Esophagus muscularis mucosa (tissue), 4 donors: ENCODE measurements around the gene C12orf42. TPM values are rescaled to one million over a fixed set of nuclear protein-coding genes. Genes with fewer than 3 reads are reported as not detected.

Source experiments
- DNase-seq: peaks from one replicate; pipeline ENCODE4 v3.0.0-alpha.2; 2017; ENCODE audit errors: extremely low spot score
- H3K27ac ChIP-seq, 4 donors: fragments of 200-600 bp; sonication (generic); replicated peaks in 1 of 4; 1 replicate in 3 of 4; 2 replicates in 1 of 4; pipeline ENCODE4 v1.5.1; 2016 to 2019; ENCODE audit warnings: mild to moderate bottlenecking in 1 of 4
- H3K27me3 ChIP-seq, 4 donors: fragments of 200-600 bp; sonication (generic); one replicate each; pipeline versions ENCODE4 v1.5.1 to v1.6.0; 2016 to 2019
- H3K36me3 ChIP-seq, 4 donors: fragments of 200-600 bp; sonication (generic); one replicate each; pipeline ENCODE4 v1.5.1; 2016 to 2019
- H3K4me1 ChIP-seq, 4 donors: fragments of 200-600 bp; sonication (generic); one replicate each; pipeline ENCODE4 v1.5.1; 2016 to 2019
- H3K4me3 ChIP-seq, 4 donors: fragments of 200-600 bp; sonication (generic); 1 replicate in 2 of 4; 2 replicates in 2 of 4; pipeline ENCODE4 v1.5.1; 2016 to 2019; ENCODE audit warnings: mild to moderate bottlenecking in 4 of 4, moderate library complexity in 1 of 4
- H3K9me3 ChIP-seq, 4 donors: fragments of 200-600 bp; sonication (generic); 1 replicate in 3 of 4; 2 replicates in 1 of 4; pipeline ENCODE4 v1.5.1; 2016 to 2019
- CTCF ChIP-seq, 3 experiments: fragments of 200-600 bp in 2 of 3; fragments of 450-650 bp in 1 of 3; sonication (generic) in 2 of 3; IDR thresholded peaks; one replicate each; pipeline ENCODE4 v1.5.1; 2017 to 2019; ENCODE audit warnings: antibody characterized with exemption in 3 of 3, mild to moderate bottlenecking in 2 of 3, moderate library complexity in 1 of 3
- EP300 ChIP-seq: sonication (generic); formaldehyde crosslinking; IDR thresholded peaks from one replicate; pipeline ENCODE4 v1.6.1; 2017; ENCODE audit warnings: antibody characterized with exemption
- POLR2A ChIP-seq: fragments of 450-650 bp; IDR thresholded peaks from one replicate; pipeline ENCODE4 v1.6.1; 2017; ENCODE audit warnings: antibody characterized with exemption, moderate library complexity, mild to moderate bottlenecking, low read depth
- POLR2AphosphoS5 ChIP-seq, 2 donors: sonication (generic); formaldehyde crosslinking; IDR thresholded peaks; one replicate each; pipeline ENCODE4 v1.6.1; 2017; ENCODE audit warnings: antibody characterized with exemption in 2 of 2
- WGBS: methylation state at CpG from one replicate; pipeline ENCODE4 v1.1.5; 2018; 5-methylcytosine and 5-hydroxymethylcytosine counted together
- intact Hi-C: fragments of 100-400 bp; cut with DNase I; formaldehyde crosslinking; loops from one replicate; pipeline ENCODE4 v1.15.1; 2023
- total RNA-seq, 4 donors: library from RNA; depleted of rRNA; stranded (reverse); fragments of >200 nt; gene quantifications; one replicate each; pipeline versions ENCODE4 v1.1.0 to v1.2.1, GENCODE V29; 2016

The C12orf42 gene
- total RNA-seq, 4 donors from 2014 or later, result not detected

- H3K9me3 ChIP-seq, result peaks cover 0 to 6% (median 2%) of the 10 kb centered on the region in 4 donors
- intact Hi-C loops, result no loop called here
- H3K36me3 ChIP-seq, result no peaks in the 10 kb centered on the region
- no peak overlapping the region for H3K4me3 ChIP-seq
- no peaks in the 10 kb centered on the region for H3K4me1 ChIP-seq
- TF ChIP-seq POLR2AphosphoS5 (IDR thresholded peaks at IDR 0.05) (no peak), CTCF (IDR thresholded peaks at IDR 0.05) (no peak), EP300 (no peak), POLR2A (no peak)
- DNase-seq, result no peak
- no peaks in the 10 kb centered on the region for H3K27me3 ChIP-seq
- no peak overlapping the region for H3K27ac ChIP-seq
These were observed 158.8 kb downstream of the C12orf42 start for GRCh38 chr12:103336940-103337339.

GRCh38 chr12:103334466-103334865 lies 161.3 kb downstream of the C12orf42 start:
- WGBS, result 67% methylated on average over 13 of the region's 13 CpGs
- Histone ChIP-seq H3K9me3 (no peaks in the 10 kb centered on the region), H3K4me1 (no peaks in the 10 kb centered on the region), H3K27ac (no peak overlapping the region), H3K27me3 (no peaks in the 10 kb centered on the region), H3K36me3 (no peaks in the 10 kb centered on the region), H3K4me3 (no peak overlapping the region)
- intact Hi-C loops, result no loop called here
- no peak for TF ChIP-seq EP300
- TF ChIP-seq POLR2AphosphoS5 (IDR thresholded peaks at IDR 0.05), result no peak
- TF ChIP-seq CTCF (IDR thresholded peaks at IDR 0.05), result no peak
- no peak for TF ChIP-seq POLR2A
- DNase-seq, result no peak

DNA sequence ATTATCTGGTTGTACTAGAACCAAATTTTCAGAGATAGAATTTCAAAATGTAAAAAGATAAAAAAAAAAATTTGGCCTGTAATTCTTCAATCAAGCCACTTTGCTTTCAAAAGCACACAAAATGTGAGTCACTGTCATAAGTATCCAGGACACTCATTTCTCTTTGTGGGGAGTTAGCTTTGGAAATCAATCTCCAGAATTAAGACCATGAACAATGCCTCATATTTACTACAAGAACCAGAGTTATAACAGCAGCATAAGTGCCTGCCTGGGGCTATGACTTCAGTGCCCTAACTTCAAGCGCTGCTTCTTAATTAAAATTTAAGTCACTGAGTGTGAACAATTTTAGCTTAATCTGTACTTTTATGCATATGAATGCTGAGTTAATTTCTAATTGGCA lies 162.1 kb downstream of the C12orf42 start:
- no peaks in the 10 kb centered on the region for H3K4me1 ChIP-seq
- no peaks in the 10 kb centered on the region for H3K9me3 ChIP-seq
- intact Hi-C loops, result no loop called here

DNA sequence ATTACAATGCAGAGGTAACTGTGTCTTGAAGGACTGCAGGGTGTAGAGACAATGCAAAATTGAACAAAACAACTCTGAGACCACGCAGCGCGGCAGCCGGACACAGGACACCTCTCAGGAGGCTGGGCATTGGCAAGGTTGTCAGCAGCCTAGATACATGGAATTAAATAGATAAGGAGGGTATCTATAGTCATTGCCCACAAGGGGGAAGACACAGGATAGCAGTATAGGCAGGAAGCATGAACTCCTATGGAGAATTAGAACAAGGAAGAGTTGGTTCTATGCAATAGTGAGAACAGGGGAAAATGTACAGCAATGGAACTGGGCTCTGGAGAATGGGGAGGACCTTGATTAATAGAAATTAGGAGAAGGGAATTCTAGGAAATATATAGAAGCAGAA lies 164.1 kb downstream of the C12orf42 start:
- DNase-seq, result no peak
- intact Hi-C loops, result no loop called here
- TF ChIP-seq POLR2AphosphoS5 (IDR thresholded peaks at IDR 0.05) (no peak), CTCF (IDR thresholded peaks at IDR 0.05) (no peak)

More for the DNA sequence above, 162.1 kb downstream of the C12orf42 start:
- 94% methylated on average over 1 of the region's 1 CpG for WGBS
- H3K27me3 ChIP-seq, result no peaks in the 10 kb centered on the region
- TF ChIP-seq CTCF (IDR thresholded peaks at IDR 0.05), result no peak
- TF ChIP-seq POLR2AphosphoS5 (IDR thresholded peaks at IDR 0.05), result no peak
- TF ChIP-seq POLR2A, result no peak
- no peak for TF ChIP-seq EP300
- no peak overlapping the region for H3K27ac ChIP-seq
- DNase-seq, result no peak
- no peaks in the 10 kb centered on the region for H3K36me3 ChIP-seq
- no peak overlapping the region for H3K4me3 ChIP-seq

GRCh38 chr12:103330672-103331071 lies 165.1 kb downstream of the C12orf42 start:
- Histone ChIP-seq H3K36me3 (no peaks in the 10 kb centered on the region), H3K4me3 (no peak overlapping the region), H3K27ac (no peak overlapping the region), H3K27me3 (no peaks in the 10 kb centered on the region), H3K9me3 (peaks cover 0 to 5% (median 0%) of the 10 kb centered on the region in 4 donors), H3K4me1 (no peaks in the 10 kb centered on the region)
- 65% methylated on average over 1 of the region's 1 CpG for WGBS
- DNase-seq, result no peak
- TF ChIP-seq POLR2AphosphoS5 (IDR thresholded peaks at IDR 0.05) (no peak), POLR2A (no peak), CTCF (IDR thresholded peaks at IDR 0.05) (no peak), EP300 (no peak)
- intact Hi-C loops, result no loop called here

More for the DNA sequence above, 164.1 kb downstream of the C12orf42 start:
- H3K4me1 ChIP-seq, result no peaks in the 10 kb centered on the region
- H3K36me3 ChIP-seq, result no peaks in the 10 kb centered on the region
- WGBS, result 95% methylated on average over 4 of the region's 4 CpGs
- H3K4me3 ChIP-seq, result no peak overlapping the region
- H3K27ac ChIP-seq, result no peak overlapping the region
- H3K9me3 ChIP-seq, result no peaks in the 10 kb centered on the region
- H3K27me3 ChIP-seq, result no peaks in the 10 kb centered on the region
